Stimulated activated CD8-positive, alpha-beta memory T cell treated with anti-CD3 and anti-CD28 coated beads, Interleukin-4, amount 100 ng/mL, for 1 hour (primary cell): ENCODE data around the gene TCF15.

Experiments used
- DNase-seq, 2 donors: peaks; one replicate each; pipeline ENCODE4 v3.0.0-alpha.2; 2020; ENCODE audit warnings: low read depth in 2 of 2, low spot score in 1 of 2

The TCF15 gene

DNA sequence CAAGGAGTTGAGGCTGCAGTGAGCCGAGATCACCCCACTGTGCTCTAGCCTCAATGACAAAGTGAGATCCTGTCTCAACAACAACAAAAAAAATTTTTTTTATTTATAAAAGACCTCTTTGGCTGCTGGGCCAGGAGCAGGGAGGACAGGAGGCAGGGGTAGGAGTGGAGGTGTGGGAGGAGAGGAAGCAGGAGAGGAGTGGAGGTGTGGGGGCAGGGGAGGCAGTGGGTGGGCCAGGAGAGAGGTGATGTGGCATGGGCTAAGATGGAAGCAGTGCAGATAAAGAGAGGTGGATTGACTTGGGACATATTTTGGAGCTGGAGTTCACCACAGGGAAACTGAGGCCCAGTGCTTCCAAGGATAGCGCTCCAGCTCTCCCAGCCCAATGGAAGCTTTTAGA lies 53.1 kb downstream of the TCF15 start:
- no peak for DNase-seq

DNA sequence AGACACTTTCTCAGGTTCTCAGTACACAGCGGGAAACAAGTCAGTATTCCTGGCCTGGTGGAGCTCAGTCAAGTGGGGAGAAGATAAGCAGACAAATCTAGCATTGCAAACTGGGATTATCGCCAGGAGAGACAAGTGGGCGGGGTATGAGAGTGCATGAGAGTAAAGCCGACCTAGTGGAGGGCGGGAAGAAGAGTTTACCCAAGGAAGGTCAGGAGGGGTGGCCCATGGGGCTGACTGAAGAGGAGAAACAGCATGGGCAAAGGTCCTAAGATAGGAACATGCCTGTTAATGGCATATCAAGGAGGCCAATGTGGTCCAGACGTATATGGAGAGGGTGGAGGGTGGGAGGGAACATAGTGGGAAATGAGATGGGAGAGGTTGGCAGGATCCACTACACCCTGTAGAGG lies 54.1 kb downstream of the TCF15 start:
- DNase-seq: no peak
